ENCODE results near the gene EXTL2. TPM values are rescaled to one million over a fixed set of nuclear protein-coding genes. Genes with fewer than 3 reads are reported as not detected.

Gene EXTL2
- 37.3 TPM for polyA plus RNA-seq (2013, experiment 1 of 2)
- polyA plus RNA-seq (2013, experiment 2 of 2) = 40.0 TPM

GRCh38 chr1:100894603-100895539, at the start of gene EXTL2:
Gene EXTL2, minus strand, starts transcription at chr1:100894842. Its CDS starts 6,085 bp downstream, at chr1:100888757.
- Histone ChIP-seq H3K36me3 (ENCODE audit: control insufficient read depth in 1 of 2, insufficient read depth in 2 of 2, low read depth in 1 of 2, low read length in 2 of 2) (peaks cover 5 to 19% of the 10 kb centered on the region in 2 experiments), H2BK5ac (ENCODE audit: low read depth, low read length, poor library complexity, severe bottlenecking) (peak within 1 kb of the TSS; percentile 39), H3K18ac (ENCODE audit: low read depth in 1 of 2, low read length in 2 of 2) (peak within 1 kb of the TSS; percentile 95 to 96), H3K9ac (ENCODE audit: low read length) (peak within 1 kb of the TSS; percentile 99), H3K23ac (ENCODE audit: low read length in 2 of 2) (no peak within 1 kb of the TSS), H2BK12ac (ENCODE audit: low read length in 2 of 2) (peak within 1 kb of the TSS; percentile 34 to 46), H2BK120ac (ENCODE audit: low read depth, low read length) (peak within 1 kb of the TSS; percentile 86), H2BK15ac (ENCODE audit: low read depth, poor library complexity, severe bottlenecking) (peak within 1 kb of the TSS; percentile 97), H3K79me1 (replicated peaks; ENCODE audit: low read length, poor library complexity, severe bottlenecking) (peaks cover 21% of the 10 kb centered on the region), H3K9me3 (ENCODE audit: control insufficient read depth, low read length) (no peaks in the 10 kb centered on the region), H3K27ac (ENCODE audit: low read length, poor library complexity, severe bottlenecking) (peak within 1 kb of the TSS; percentile 90), H3K27me3 (ENCODE audit: control insufficient read depth in 1 of 2, insufficient read depth in 1 of 2, low read length in 2 of 2) (no peaks in the 10 kb centered on the region), H2AK5ac (ENCODE audit: low read length, severe bottlenecking) (no peak within 1 kb of the TSS), H4K8ac (ENCODE audit: low read length) (peak within 1 kb of the TSS; percentile 91), H4K91ac (ENCODE audit: low read length) (peak within 1 kb of the TSS; percentile 61), H3K4ac (ENCODE audit: low read depth in 1 of 2, low read length in 2 of 2) (peak within 1 kb of the TSS in 1 of 2 experiments; percentile 90), H3K4me2 (ENCODE audit: low read length, poor library complexity, severe bottlenecking) (peak within 1 kb of the TSS; percentile 95), H2AFZ (ENCODE audit: low read depth, low read length) (peak within 1 kb of the TSS; percentile 66), H3K4me1 (ENCODE audit: control insufficient read depth, insufficient read depth, low read depth, low read length) (no peaks in the 10 kb centered on the region), H3K14ac (ENCODE audit: low read length in 2 of 2) (peak within 1 kb of the TSS in 1 of 2 experiments; percentile 58), H3K4me3 (ENCODE audit: insufficient read depth in 1 of 2, low read depth in 1 of 2, low read length in 2 of 2) (peak within 1 kb of the TSS; percentile 68 to 98)
- DNase-seq = peak; percentile 91
- under 1% methylated on average over 47 of the region's 47 CpGs for WGBS

GRCh38 chr1:100943533-100943932, 48.9 kb upstream of the EXTL2 start:
- Histone ChIP-seq H2BK5ac (ENCODE audit: low read depth, low read length, poor library complexity, severe bottlenecking) (no peak overlapping the region), H2AK5ac (ENCODE audit: low read length, severe bottlenecking) (no peak overlapping the region)
- WGBS = 100% methylated on average over 1 of the region's 1 CpG

GRCh38 chr1:100942304-100943046, 47.8 kb upstream of the EXTL2 start:
- WGBS = 100% methylated on average over 2 of the region's 2 CpGs
- no peak overlapping the region for H4K91ac ChIP-seq (ENCODE audit: low read length)
- H3K4me3 ChIP-seq (ENCODE audit: insufficient read depth in 1 of 2, low read depth in 1 of 2, low read length in 2 of 2) = no peak overlapping the region
- H2AFZ ChIP-seq (ENCODE audit: low read depth, low read length) = no peak overlapping the region
- no peaks in the 10 kb centered on the region for H3K27me3 ChIP-seq (ENCODE audit: control insufficient read depth in 1 of 2, insufficient read depth in 1 of 2, low read length in 2 of 2)
- no peaks in the 10 kb centered on the region for H3K4me1 ChIP-seq (ENCODE audit: control insufficient read depth, insufficient read depth, low read depth, low read length)
- H2BK15ac ChIP-seq (ENCODE audit: low read depth, poor library complexity, severe bottlenecking) = no peak overlapping the region
- H3K27ac ChIP-seq (ENCODE audit: low read length, poor library complexity, severe bottlenecking) = no peak overlapping the region
- no peak overlapping the region for H4K8ac ChIP-seq (ENCODE audit: low read length)
- DNase-seq = no peak
- H3K14ac ChIP-seq (ENCODE audit: low read length in 2 of 2) = no peak overlapping the region
- H3K4me2 ChIP-seq (ENCODE audit: low read length, poor library complexity, severe bottlenecking) = no peak overlapping the region
- H2BK120ac ChIP-seq (ENCODE audit: low read depth, low read length) = no peak overlapping the region
- no peak overlapping the region for H3K4ac ChIP-seq (ENCODE audit: low read depth in 1 of 2, low read length in 2 of 2)
- no peak overlapping the region for H2BK5ac ChIP-seq (ENCODE audit: low read depth, low read length, poor library complexity, severe bottlenecking)
- no peak overlapping the region for H3K23ac ChIP-seq (ENCODE audit: low read length in 2 of 2)
- no peak overlapping the region for H2AK5ac ChIP-seq (ENCODE audit: low read length, severe bottlenecking)
- peaks cover 15% of the 10 kb centered on the region for H3K79me1 ChIP-seq (replicated peaks; ENCODE audit: low read length, poor library complexity, severe bottlenecking)
- H2BK12ac ChIP-seq (ENCODE audit: low read length in 2 of 2) = no peak overlapping the region
- H3K9ac ChIP-seq (ENCODE audit: low read length) = no peak overlapping the region
- no peak overlapping the region for H3K18ac ChIP-seq (ENCODE audit: low read depth in 1 of 2, low read length in 2 of 2)
- no peaks in the 10 kb centered on the region for H3K9me3 ChIP-seq (ENCODE audit: control insufficient read depth, low read length)
- H3K36me3 ChIP-seq (ENCODE audit: control insufficient read depth in 1 of 2, insufficient read depth in 2 of 2, low read depth in 1 of 2, low read length in 2 of 2) = peaks cover 5 to 38% of the 10 kb centered on the region in 2 experiments

More at GRCh38 chr1:100943533-100943932, 48.9 kb upstream of the EXTL2 start:
- Histone ChIP-seq H3K4me3 (ENCODE audit: insufficient read depth in 1 of 2, low read depth in 1 of 2, low read length in 2 of 2) (no peak overlapping the region), H3K4ac (ENCODE audit: low read depth in 1 of 2, low read length in 2 of 2) (no peak overlapping the region), H3K9me3 (ENCODE audit: control insufficient read depth, low read length) (no peaks in the 10 kb centered on the region), H3K27me3 (ENCODE audit: control insufficient read depth in 1 of 2, insufficient read depth in 1 of 2, low read length in 2 of 2) (no peaks in the 10 kb centered on the region), H3K14ac (ENCODE audit: low read length in 2 of 2) (no peak overlapping the region), H3K9ac (ENCODE audit: low read length) (no peak overlapping the region), H2BK120ac (ENCODE audit: low read depth, low read length) (no peak overlapping the region), H4K8ac (ENCODE audit: low read length) (no peak overlapping the region), H3K27ac (ENCODE audit: low read length, poor library complexity, severe bottlenecking) (no peak overlapping the region), H2BK15ac (ENCODE audit: low read depth, poor library complexity, severe bottlenecking) (no peak overlapping the region), H3K18ac (ENCODE audit: low read depth in 1 of 2, low read length in 2 of 2) (no peak overlapping the region), H3K79me1 (replicated peaks; ENCODE audit: low read length, poor library complexity, severe bottlenecking) (peaks cover 13% of the 10 kb centered on the region), H2BK12ac (ENCODE audit: low read length in 2 of 2) (no peak overlapping the region), H3K4me1 (ENCODE audit: control insufficient read depth, insufficient read depth, low read depth, low read length) (no peaks in the 10 kb centered on the region), H4K91ac (ENCODE audit: low read length) (no peak overlapping the region), H3K36me3 (ENCODE audit: control insufficient read depth in 1 of 2, insufficient read depth in 2 of 2, low read depth in 1 of 2, low read length in 2 of 2) (peaks cover 5 to 28% of the 10 kb centered on the region in 2 experiments), H3K23ac (ENCODE audit: low read length in 2 of 2) (no peak overlapping the region), H3K4me2 (ENCODE audit: low read length, poor library complexity, severe bottlenecking) (no peak overlapping the region), H2AFZ (ENCODE audit: low read depth, low read length) (no peak overlapping the region)
- DNase-seq = no peak

All from mesenchymal stem cell (in vitro differentiated cells and primary cell).